ENCODE results near the gene RASIP1. TPM values are rescaled to one million over a fixed set of nuclear protein-coding genes. Genes with fewer than 3 reads are reported as not detected.

Gene RASIP1
- total and polyA plus RNA-seq, 10 donors, result 15.1 to 78.1 (median 40.9) TPM

GRCh38 chr19:48716562-48717291, 23.7 kb downstream of the RASIP1 start:
- no peaks in the 10 kb centered on the region for H3K27me3 ChIP-seq (replicated peaks in 1 of 7)
- peaks cover 16 to 88% (median 59%) of the 10 kb centered on the region in 6 donors for H3K4me1 ChIP-seq
- H3K27ac ChIP-seq, result peak overlapping the region; percentile 15 to 88 (median 86)
- intact Hi-C loops (cut with DNase I; ENCODE audit: low total_unique reads), result no loop called here
- peaks cover 0 to 8% (median 0%) of the 10 kb centered on the region in 6 donors for H3K36me3 ChIP-seq
- WGBS, 5 donors, result 34 to 72% (median 53%) methylated on average over 18 to 24 of the region's 24 CpGs
- TF ChIP-seq POLR2A (IDR thresholded peaks at IDR 0.05) (no peak), POLR2AphosphoS5 (IDR thresholded peaks at IDR 0.05) (peak in 2 of 3 donors; percentile 64 to 70), CTCF (IDR thresholded peaks at IDR 0.05 in 8 of 11, conservative IDR thresholded peaks at IDR 0.05 in 3 of 11) (no peak)
- no peaks in the 10 kb centered on the region for H3K9me3 ChIP-seq
- DNase-seq, result peak; percentile 81
- peak overlapping the region in 2 of 8 donors; percentile 13 to 24 for H3K4me3 ChIP-seq

- H3K36me3 ChIP-seq, result no peaks in the 10 kb centered on the region
- peak overlapping the region in 7 of 8 donors; percentile 36 to 88 (median 86) for H3K27ac ChIP-seq
- H3K4me1 ChIP-seq, result peaks cover 16 to 78% (median 49%) of the 10 kb centered on the region in 6 donors
- no peaks in the 10 kb centered on the region for H3K27me3 ChIP-seq (replicated peaks in 1 of 7)
- intact Hi-C loops (cut with DNase I; ENCODE audit: low total_unique reads), result no loop called here
- no peak for TF ChIP-seq CTCF (IDR thresholded peaks at IDR 0.05 in 8 of 11, conservative IDR thresholded peaks at IDR 0.05 in 3 of 11)
- no peak for TF ChIP-seq POLR2A (IDR thresholded peaks at IDR 0.05)
- no peak for TF ChIP-seq POLR2AphosphoS5 (IDR thresholded peaks at IDR 0.05)
- H3K9me3 ChIP-seq, result peaks cover 0 to 5% (median 0%) of the 10 kb centered on the region in 8 donors
- H3K4me3 ChIP-seq, result peak overlapping the region in 4 of 8 donors; percentile 56 to 75 (median 72)
- DNase-seq, result no peak
- WGBS, 5 donors, result 62 to 84% (median 77%) methylated on average over 15 to 19 of the region's 19 CpGs
Measured at GRCh38 chr19:48715681-48716171, 24.7 kb downstream of the RASIP1 start.

- intact Hi-C loops (cut with DNase I; ENCODE audit: low total_unique reads), result no loop called here
- H3K4me3 ChIP-seq, result peak overlapping the region; percentile 25 to 78 (median 66)
- peaks cover 0 to 5% (median 0%) of the 10 kb centered on the region in 8 donors for H3K9me3 ChIP-seq
- WGBS, 5 donors, result 55 to 64% (median 59%) methylated on average over 25 to 26 of the region's 26 CpGs
- DNase-seq, result no peak
- no peaks in the 10 kb centered on the region for H3K36me3 ChIP-seq
- TF ChIP-seq CTCF (IDR thresholded peaks at IDR 0.05 in 8 of 11, conservative IDR thresholded peaks at IDR 0.05 in 3 of 11), result no peak
- H3K4me1 ChIP-seq, result peaks cover 16 to 71% (median 44%) of the 10 kb centered on the region in 6 donors
- H3K27me3 ChIP-seq (replicated peaks in 1 of 7), result no peaks in the 10 kb centered on the region
- H3K27ac ChIP-seq, result peak overlapping the region; percentile 55 to 88 (median 86)
Measured at GRCh38 chr19:48714759-48715675, 25.4 kb downstream of the RASIP1 start.

Data from spleen (tissue), 11 donors.